Activated CD4-positive, alpha-beta T cell treated with anti-CD3 and anti-CD28 coated beads for 36 hours (primary cell): ENCODE measurements around the gene DMRT3. TPM values are rescaled to one million over a fixed set of nuclear protein-coding genes. Genes with fewer than 3 reads are reported as not detected.
A peak's percentile ranks its signal among the peaks of the same experiment; 100 is the strongest.

Experiments
- ATAC-seq: fragments of 200-7000 bp; cut with Tn5 transposase; one replicate; pipeline ENCODE4 v1.10.0; 2021; ENCODE audit warnings: mild to moderate bottlenecking, moderate library complexity
- CTCF ChIA-PET: fragments of 350-600 bp; sonication (Branson Sonifier 250); formaldehyde crosslinking; loops from one replicate; lab custom pipeline; 2021; ENCODE audit warnings: antibody characterized with exemption; lab: Charles Lee
- POLR2A ChIA-PET: fragments of 350-600 bp; sonication (Branson Sonifier 250); formaldehyde crosslinking; loops from one replicate; lab custom pipeline; 2021; ENCODE audit warnings: antibody characterized with exemption, inconsistent platforms; lab: Charles Lee
- DNase-seq: peaks from one replicate; pipeline ENCODE4 v3.0.0-alpha.2; 2020
- H3K27ac Mint-ChIP-seq: one replicate; pipeline ENCODE4 v1.8.0; 2021; ENCODE audit warnings: mixed read lengths
- H3K27me3 Mint-ChIP-seq: one replicate; pipeline ENCODE4 v1.8.0; 2021; ENCODE audit warnings: mixed read lengths
- H3K36me3 Mint-ChIP-seq: one replicate; pipeline ENCODE4 v1.8.0; 2021; ENCODE audit warnings: low read depth, mixed read lengths
- H3K4me1 Mint-ChIP-seq: one replicate; pipeline ENCODE4 v1.8.0; 2021; ENCODE audit warnings: mixed read lengths
- H3K4me3 Mint-ChIP-seq: one replicate; pipeline ENCODE4 v1.8.0; 2021; ENCODE audit warnings: mild to moderate bottlenecking, moderate library complexity, mixed read lengths
- H3K9me3 Mint-ChIP-seq: one replicate; pipeline ENCODE4 v1.8.0; 2021; ENCODE audit warnings: low read depth, mixed read lengths
- intact Hi-C, 2 experiments: fragments of 100-400 bp; cut with DNase I in 1 of 2; cut with micrococcal nuclease in 1 of 2; formaldehyde crosslinking; loops; one replicate each; pipeline versions ENCODE4 v1.14.2 to v1.15.1; 2022 to 2024; cut with DNase I, micrococcal nuclease
- total RNA-seq, 2 experiments: library from RNA; stranded (reverse); gene quantifications; one replicate each; pipeline ENCODE4 v1.2.3, GENCODE V29; 2021

Gene DMRT3
- total RNA-seq, 2 experiments from 2014 or later: not detected

DNA sequence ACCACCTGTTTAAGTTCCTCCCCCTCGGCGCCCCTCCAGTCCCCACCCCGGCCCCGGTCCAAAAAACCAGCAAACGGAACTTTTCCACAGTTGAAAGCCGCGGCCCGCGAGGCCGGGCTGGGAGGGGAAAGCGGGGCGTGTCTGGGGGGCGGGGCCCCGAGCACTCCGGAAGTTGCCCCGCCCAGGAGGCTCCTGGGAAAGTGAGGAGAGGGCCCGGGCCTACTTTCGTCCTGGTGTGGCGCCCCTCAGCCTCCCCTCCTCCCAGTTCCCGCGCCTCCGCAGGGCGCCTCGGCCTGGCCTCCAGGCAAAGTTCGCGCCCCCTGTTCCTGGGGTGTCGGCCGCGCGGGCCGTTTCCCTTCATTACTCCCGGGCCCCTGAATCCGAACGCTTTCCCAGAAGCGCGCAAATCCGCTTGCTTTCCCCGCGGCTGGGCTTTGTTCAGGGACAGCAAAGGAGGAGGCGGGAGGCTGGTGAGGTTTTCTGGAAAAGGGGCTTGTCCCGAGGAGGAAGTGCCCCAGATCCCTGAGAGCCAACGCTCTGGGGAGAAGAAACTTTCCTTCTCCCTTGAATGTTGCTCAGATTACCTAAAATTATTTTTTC is 4.5 kb upstream of the DMRT3 start:
- no peak overlapping the region for H3K27ac Mint-ChIP-seq
- no peaks in the 10 kb centered on the region for H3K36me3 Mint-ChIP-seq
- H3K4me1 Mint-ChIP-seq: peaks cover 23% of the 10 kb centered on the region
- intact Hi-C loops: loop anchor here (1.0 to 10.0 kb wide), 4 partner anchors 78 to 1653 kb away; partner anchors contain the start of genes DMRT1 (in 1 of the 2), DMRT2 (in 1 of the 2) and VLDLR (in 1 of the 2)
- ChIA-PET CTCF (interaction anchor here (0.7 kb wide), 1 partner anchor 196 kb away, joined by 3 read pairs; no protein-coding TSS in a partner anchor), POLR2A (no interaction called here)
- H3K4me3 Mint-ChIP-seq: peak overlapping the region; percentile 21
- DNase-seq: peak; percentile 52
- H3K9me3 Mint-ChIP-seq: no peaks in the 10 kb centered on the region
- peaks cover 66% of the 10 kb centered on the region for H3K27me3 Mint-ChIP-seq
- ATAC-seq: peak; percentile 54

DNA sequence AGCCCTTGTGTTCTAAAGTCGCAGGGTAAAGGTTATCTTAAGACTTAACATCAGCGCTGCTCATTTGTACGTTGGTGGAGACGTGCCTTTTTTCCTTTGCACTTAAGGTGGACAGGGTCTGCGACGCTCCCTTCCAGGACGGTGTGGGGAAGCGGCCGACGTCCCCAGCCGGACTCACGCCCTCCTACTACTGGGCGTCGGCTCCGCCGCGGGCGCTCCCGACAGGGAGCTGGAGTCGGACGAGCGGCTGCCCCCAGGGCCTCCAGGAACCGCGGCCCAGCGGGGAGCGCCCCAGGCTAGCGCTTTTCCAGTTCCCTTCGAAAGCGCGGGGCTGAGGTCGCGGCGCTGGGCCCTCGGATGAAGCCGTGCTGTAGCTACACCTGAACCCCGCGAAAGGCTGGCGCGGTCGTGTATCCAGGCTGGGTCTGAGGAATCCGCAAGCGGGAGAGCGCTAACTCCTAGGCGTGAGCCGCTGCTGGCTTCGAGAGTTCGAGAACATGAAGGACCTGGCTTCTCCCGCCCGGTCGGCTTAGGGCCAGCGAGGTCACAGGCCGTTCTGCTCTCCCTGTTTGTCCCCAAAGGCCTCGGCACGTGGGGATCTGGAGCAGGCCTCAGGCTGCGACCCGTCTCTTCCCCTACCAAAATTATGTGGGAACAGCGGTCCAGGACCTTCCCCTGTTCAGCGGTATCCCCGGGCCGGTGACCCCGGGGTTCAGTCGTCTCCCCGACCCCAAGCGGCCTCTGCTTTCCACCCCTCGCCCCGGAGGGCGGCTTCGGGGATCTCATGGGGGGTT is 3.8 kb upstream of the DMRT3 start:
- ChIA-PET CTCF (interaction anchor here (0.7 kb wide), 1 partner anchor 73 kb away, joined by 4 read pairs; no protein-coding TSS in a partner anchor), POLR2A (no interaction called here)
- H3K36me3 Mint-ChIP-seq: no peaks in the 10 kb centered on the region
- intact Hi-C loops: loop anchor here (1.0 to 10.0 kb wide), 4 partner anchors 78 to 1652 kb away; partner anchors contain the start of genes DMRT1 (in 1 of the 2), DMRT2 (in 1 of the 2) and VLDLR (in 1 of the 2)
- no peak overlapping the region for H3K27ac Mint-ChIP-seq
- DNase-seq (peak; percentile 21), ATAC-seq (no peak)
- peaks cover 23% of the 10 kb centered on the region for H3K4me1 Mint-ChIP-seq
- H3K9me3 Mint-ChIP-seq: no peaks in the 10 kb centered on the region
- peaks cover 64% of the 10 kb centered on the region for H3K27me3 Mint-ChIP-seq
- peak overlapping the region; percentile 21 for H3K4me3 Mint-ChIP-seq

DNA sequence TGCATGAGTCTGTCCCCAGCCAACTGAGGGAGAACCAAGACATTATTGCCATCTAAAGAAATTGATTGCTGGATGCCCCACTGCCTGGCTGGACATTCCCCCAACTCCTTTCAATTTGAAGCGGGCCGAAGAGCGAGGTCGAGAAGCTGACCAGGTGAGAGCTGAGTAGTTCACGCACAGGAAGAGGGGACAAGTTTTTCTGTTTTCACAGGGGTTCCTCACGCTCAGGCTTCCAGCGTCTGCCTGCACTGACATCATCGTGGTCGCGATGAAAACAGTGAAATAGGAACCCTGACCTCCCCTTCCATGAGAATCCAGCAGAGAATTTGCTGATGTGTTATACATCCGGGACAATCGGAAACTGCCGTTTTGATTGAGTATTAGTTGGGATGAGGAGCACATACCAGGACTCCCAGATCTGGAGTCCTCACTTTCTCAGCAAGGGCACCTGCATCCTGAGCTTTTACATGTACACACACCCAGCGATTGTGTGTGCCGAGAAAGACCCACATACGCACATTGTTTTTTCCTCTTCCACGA is 3.1 kb upstream of the DMRT3 start:
- Mint-ChIP-seq H3K4me3 (no peak overlapping the region), H3K27me3 (peaks cover 66% of the 10 kb centered on the region), H3K36me3 (no peaks in the 10 kb centered on the region), H3K27ac (no peak overlapping the region), H3K4me1 (peaks cover 18% of the 10 kb centered on the region), H3K9me3 (no peaks in the 10 kb centered on the region)
- DNase-seq (no peak), ATAC-seq (no peak)
- ChIA-PET POLR2A (no interaction called here), CTCF (interaction anchor here (0.7 kb wide), 1 partner anchor 72 kb away, joined by 4 read pairs; no protein-coding TSS in a partner anchor)
- intact Hi-C loops: loop anchor here (5.0 to 10.0 kb wide), 3 partner anchors 131 to 1651 kb away; partner anchors contain the start of genes DMRT1 (in 1 of the 2) and VLDLR (in 1 of the 2)

DNA sequence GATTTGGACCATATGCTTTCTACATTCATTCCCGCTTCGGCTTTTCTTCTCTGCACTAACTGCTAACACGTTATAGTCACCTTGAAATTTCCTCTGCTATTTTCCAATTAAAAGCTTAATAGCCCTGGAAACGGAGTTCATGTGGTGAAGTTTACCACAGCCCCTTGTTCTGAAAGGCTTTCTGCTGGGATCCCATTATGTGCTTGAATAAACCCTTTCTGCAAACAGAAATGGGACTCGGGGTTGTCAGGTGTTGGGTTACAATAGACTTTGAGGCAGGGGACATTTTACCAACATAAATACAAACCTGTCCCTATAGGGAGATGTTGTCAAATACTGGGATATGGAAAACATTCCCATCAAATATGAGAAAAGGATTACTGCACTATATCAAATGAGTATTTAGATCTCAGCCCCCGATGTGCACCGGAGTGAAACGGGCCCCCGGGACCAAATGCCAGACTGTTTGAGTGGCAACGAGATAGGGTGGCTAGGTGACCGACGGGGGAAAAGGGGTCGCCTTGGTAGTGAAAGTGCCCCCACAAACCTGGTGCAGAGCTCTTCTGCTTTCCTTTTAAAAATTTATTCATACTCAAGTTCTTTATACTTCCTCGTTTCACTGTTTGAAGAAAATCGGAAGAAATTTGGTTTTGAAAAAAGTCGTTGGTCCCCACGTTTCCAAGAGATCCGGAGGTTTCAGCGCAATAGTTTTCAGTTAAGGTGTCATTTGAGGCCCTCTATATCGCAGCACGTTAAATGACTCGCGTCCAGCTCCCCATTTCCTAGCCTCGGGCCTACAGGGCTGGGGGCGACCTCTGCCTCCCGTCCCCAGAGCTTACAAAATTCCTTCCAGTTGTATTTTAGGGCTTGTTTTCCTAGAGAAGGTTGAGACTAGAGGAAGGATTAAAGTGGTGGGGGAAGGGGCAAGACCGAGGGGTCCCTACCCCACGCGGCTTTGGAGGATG is 2.1 kb upstream of the DMRT3 start:
- no peak overlapping the region for H3K4me3 Mint-ChIP-seq
- ATAC-seq (no peak), DNase-seq (no peak)
- H3K27me3 Mint-ChIP-seq: peaks cover 64% of the 10 kb centered on the region
- no peak overlapping the region for H3K27ac Mint-ChIP-seq
- ChIA-PET POLR2A (no interaction called here), CTCF (interaction anchor here (1.1 to 1.4 kb wide), 2 partner anchors 47 to 80 kb away, joined by 3 read pairs; no protein-coding TSS in a partner anchor)
- peaks cover 11% of the 10 kb centered on the region for H3K4me1 Mint-ChIP-seq
- H3K9me3 Mint-ChIP-seq: no peaks in the 10 kb centered on the region
- intact Hi-C loops: loop anchor here (1.0 to 10.0 kb wide), 5 partner anchors 72 to 1650 kb away; partner anchors contain the start of genes DMRT1 (in 1 of the 2) and VLDLR (in 1 of the 2)
- H3K36me3 Mint-ChIP-seq: no peaks in the 10 kb centered on the region

DNA sequence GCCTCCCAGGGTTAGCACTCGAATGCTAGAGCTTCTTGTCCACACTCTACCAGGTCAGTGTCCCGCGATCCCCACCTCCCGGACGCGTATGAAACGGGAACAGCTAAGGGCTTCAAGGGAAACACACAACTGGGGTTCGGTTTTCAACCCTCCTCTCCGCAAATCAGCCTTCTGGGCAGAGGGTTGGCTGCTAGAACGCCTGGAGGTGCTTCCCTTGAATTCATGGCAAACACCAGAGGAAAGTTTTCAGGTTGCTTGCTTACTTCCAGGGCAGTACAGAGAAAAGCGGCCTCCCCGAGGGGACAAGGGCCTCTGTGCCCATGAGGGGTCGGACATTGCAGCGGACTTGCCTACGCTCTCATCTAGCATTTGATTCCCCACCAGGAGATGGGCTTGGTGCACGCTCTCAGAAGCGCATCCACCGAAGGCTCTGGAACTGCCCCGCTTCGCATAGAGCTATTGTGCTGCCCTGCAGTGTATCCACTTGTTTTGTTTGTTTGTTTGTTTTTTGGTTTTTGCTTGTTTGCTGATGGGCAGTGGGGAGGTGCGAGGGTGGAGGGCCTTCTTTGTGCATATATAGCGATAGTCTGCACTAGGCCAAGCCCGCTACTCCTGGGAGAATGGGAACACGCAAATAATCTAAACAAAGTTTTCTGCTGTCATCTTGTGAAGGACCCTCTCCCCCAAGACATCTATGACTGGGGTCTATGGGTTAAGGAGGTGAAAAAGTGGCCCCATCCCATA is 1.3 kb upstream of the DMRT3 start:
- intact Hi-C loops: loop anchor here (1.0 to 10.0 kb wide), 5 partner anchors 72 to 1650 kb away; partner anchors contain the start of genes DMRT1 (in 1 of the 2) and VLDLR (in 1 of the 2)
- H3K4me3 Mint-ChIP-seq: no peak overlapping the region
- ChIA-PET CTCF (interaction anchor here (1.1 to 1.4 kb wide), 2 partner anchors 48 to 79 kb away, joined by 3 read pairs; no protein-coding TSS in a partner anchor), POLR2A (no interaction called here)
- no peaks in the 10 kb centered on the region for H3K9me3 Mint-ChIP-seq
- ATAC-seq: no peak
- H3K4me1 Mint-ChIP-seq: peaks cover 10% of the 10 kb centered on the region
- no peak for DNase-seq
- no peak overlapping the region for H3K27ac Mint-ChIP-seq
- H3K36me3 Mint-ChIP-seq: no peaks in the 10 kb centered on the region
- peaks cover 65% of the 10 kb centered on the region for H3K27me3 Mint-ChIP-seq

DNA sequence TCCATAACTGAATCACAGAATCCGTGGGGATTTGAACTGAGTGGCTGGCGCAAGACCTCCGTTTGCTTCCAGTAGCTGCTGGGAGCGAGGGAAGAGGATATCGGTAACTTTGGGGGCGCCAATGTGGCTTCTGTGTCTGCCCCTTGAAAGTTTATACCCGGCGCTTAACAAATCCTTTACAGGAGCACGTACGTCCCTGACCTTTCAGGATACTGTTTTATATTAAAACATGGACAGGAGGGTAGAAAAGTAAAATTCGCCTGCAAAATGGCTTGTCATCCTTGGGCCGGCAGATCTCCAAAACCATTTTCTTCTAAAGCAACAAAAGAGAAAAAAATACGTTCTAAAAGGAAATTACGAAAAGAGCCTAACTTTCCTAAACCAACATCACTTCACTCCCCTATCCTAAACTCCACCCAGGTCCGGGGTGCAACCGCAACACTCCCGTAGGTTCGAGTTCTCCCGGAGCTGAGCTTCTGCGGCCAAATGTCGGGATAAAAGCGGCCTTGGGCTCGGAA is 656 bp upstream of the DMRT3 start:
- H3K27ac Mint-ChIP-seq: no peak overlapping the region
- no peaks in the 10 kb centered on the region for H3K36me3 Mint-ChIP-seq
- intact Hi-C loops: loop anchor here (2.0 to 10.0 kb wide), 2 partner anchors 71 to 1649 kb away; partner anchors contain the start of gene VLDLR (in 1 of the 2)
- DNase-seq (no peak), ATAC-seq (no peak)
- H3K27me3 Mint-ChIP-seq: peaks cover 64% of the 10 kb centered on the region
- ChIA-PET CTCF (no interaction called here), POLR2A (no interaction called here)
- H3K4me3 Mint-ChIP-seq: no peak overlapping the region
- H3K4me1 Mint-ChIP-seq: peaks cover 7% of the 10 kb centered on the region
- H3K9me3 Mint-ChIP-seq: no peaks in the 10 kb centered on the region

DNA sequence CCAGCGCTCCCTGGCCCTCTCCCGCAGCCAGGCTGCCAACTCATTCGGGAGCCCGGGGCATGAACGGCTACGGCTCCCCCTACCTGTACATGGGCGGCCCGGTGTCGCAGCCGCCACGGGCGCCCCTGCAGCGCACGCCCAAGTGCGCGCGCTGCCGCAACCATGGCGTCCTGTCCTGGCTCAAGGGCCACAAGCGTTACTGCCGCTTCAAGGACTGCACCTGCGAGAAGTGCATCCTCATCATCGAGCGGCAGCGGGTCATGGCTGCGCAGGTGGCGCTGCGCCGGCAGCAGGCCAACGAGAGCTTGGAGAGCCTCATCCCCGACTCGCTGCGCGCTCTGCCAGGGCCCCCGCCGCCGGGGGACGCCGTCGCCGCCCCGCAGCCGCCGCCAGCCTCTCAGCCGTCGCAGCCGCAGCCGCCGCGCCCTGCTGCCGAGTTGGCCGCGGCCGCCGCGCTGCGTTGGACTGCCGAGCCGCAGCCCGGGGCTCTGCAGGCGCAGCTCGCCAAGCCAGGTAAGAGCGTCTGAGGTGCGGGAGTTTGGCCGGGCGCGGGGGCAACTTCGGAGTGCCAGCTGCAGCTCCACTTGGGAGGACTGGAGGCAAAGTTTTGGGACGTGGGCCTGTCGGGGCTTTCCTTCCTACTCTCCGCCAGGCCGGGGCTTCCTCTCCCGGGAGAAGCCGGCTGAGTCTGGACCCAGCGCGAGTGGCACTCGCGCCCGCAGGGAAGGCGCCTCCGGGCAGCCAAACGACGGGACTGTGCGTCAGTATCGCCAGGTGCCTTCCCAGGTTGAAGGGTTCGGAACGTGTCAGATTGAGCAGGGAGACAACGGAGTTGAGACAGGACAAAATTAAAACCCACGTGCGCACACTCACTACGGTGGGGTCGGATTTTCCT is 735 bp downstream of the DMRT3 start:
- Mint-ChIP-seq H3K27me3 (peaks cover 74% of the 10 kb centered on the region), H3K4me3 (no peak overlapping the region), H3K27ac (no peak overlapping the region), H3K36me3 (no peaks in the 10 kb centered on the region), H3K4me1 (peaks cover 7% of the 10 kb centered on the region), H3K9me3 (no peaks in the 10 kb centered on the region)
- ATAC-seq: no peak
- DNase-seq: peak; percentile 34
- intact Hi-C loops: loop anchor here in 1 of 2 experiments (10.0 kb wide), 1 partner anchor 1648 kb away; the partner anchor contains the start of gene VLDLR
- ChIA-PET CTCF (interaction anchor here (1.5 to 1.6 kb wide), 2 partner anchors 12 to 84 kb away, joined by 5 to 6 read pairs; no protein-coding TSS in a partner anchor), POLR2A (no interaction called here)

DNA sequence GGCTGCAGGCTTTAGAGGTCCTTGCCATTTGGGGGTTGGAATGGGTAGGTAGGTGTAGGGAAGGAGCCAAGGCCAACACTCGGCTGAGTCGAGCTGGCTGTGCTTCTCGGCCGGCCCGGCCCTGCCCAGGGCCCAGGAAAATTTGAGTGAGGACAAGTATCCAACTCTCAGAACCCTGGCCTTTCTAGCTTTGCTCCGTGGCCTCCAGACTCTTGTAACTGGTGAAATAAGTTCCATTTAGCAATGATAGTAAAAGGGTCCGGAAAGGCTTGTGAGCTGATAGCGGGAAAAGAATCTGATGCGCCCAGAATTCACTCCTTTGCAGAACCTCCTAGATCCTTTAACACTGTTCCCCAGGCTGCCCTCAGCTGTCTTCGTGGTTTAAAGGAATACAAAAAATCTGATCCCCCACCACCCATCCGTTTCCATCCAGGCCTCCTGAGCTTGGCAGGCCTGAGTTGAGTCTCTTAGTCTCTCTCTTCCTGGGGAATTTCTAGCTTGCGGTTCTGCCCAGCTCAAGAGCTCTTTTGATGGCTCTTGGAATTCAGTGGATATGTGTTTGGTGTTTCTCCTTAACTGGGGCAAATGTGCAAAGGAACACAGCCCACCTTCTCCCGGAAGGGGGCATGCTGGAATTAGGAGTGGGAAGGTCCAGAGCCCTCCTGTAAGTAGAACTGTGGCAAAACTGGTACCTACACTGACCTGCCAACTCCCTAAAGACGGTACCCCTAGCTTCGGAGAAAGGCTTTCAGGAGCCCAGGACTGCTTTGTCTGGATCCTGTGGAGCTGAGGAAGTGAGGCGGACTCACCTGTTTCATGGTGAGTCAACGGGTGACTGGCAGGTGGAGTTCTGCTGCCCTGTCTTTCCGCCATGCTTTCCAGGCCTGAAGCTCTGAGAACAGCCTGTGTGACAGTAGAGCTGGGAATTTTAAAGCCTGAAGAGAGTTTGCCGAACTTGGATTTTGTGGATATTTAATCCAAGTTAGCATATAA is 1.7 kb downstream of the DMRT3 start:
- no peaks in the 10 kb centered on the region for H3K36me3 Mint-ChIP-seq
- H3K27ac Mint-ChIP-seq: no peak overlapping the region
- DNase-seq (no peak), ATAC-seq (no peak)
- H3K4me1 Mint-ChIP-seq: peaks cover 6% of the 10 kb centered on the region
- intact Hi-C loops: loop anchor here in 1 of 2 experiments (10.0 kb wide), 1 partner anchor 1647 kb away; the partner anchor contains the start of gene VLDLR
- POLR2A ChIA-PET: no interaction called here
- no peak overlapping the region for H3K4me3 Mint-ChIP-seq
- H3K9me3 Mint-ChIP-seq: no peaks in the 10 kb centered on the region
- CTCF ChIA-PET: interaction anchor here (0.8 to 1.6 kb wide), 4 partner anchors 10 to 85 kb away, joined by 3 to 8 read pairs (median 6); no protein-coding TSS in a partner anchor
- peaks cover 81% of the 10 kb centered on the region for H3K27me3 Mint-ChIP-seq
